Spleen (tissue), 7 donors: Measurements from ENCODE around the gene STAT3.

Experiments used
- CTCF ChIP-seq, 11 experiments: fragments of 200-600 bp in 7 of 11; fragments of 450-650 bp in 4 of 11; sonication (generic) in 4 of 11; IDR thresholded peaks in 8 of 11; conservative IDR thresholded peaks in 3 of 11; 1 replicate in 7 of 11; 2 replicates in 4 of 11; pipeline versions ENCODE4 v1.4.0 to v1.8.0; 2016 to 2021; ENCODE audit warnings: antibody characterized with exemption in 11 of 11, inconsistent platforms in 4 of 11, mild to moderate bottlenecking in 1 of 11
- POLR2A ChIP-seq, 3 donors: fragments of 450-650 bp; IDR thresholded peaks; one replicate each; pipeline ENCODE4 v1.5.1; 2017; ENCODE audit warnings: antibody characterized with exemption in 3 of 3, mild to moderate bottlenecking in 1 of 3
- donor health status: DM: no; HTN: no; CAD: no; lungs with moderate emphysema.
- donor health status: DM: no; HTN: no; CAD: no.
- donor health status: DM: no; HTN: no; CAD: no.

- TF ChIP-seq CTCF (IDR thresholded peaks at IDR 0.05 in 8 of 11, conservative IDR thresholded peaks at IDR 0.05 in 3 of 11) = no peak
- TF ChIP-seq POLR2A (IDR thresholded peaks at IDR 0.05) = no peak
These were observed 83.8 kb downstream of the STAT3 start for GRCh38 chr17:42304187-42305030.
